ENCODE results near the gene RBM22. TPM values are rescaled to one million over a fixed set of nuclear protein-coding genes. Genes with fewer than 3 reads are reported as not detected.

The RBM22 gene
- total RNA-seq, 1 experiment from 2014 or later, result 66.8 TPM

GRCh38 chr5:150653762-150654556 is 46.9 kb downstream of the RBM22 start:
- Histone ChIP-seq H3K4me3 (ENCODE audit: low read depth, low read length, poor library complexity, severe bottlenecking) (no peak overlapping the region), H3K4me1 (ENCODE audit: insufficient read depth, low read length, poor library complexity, severe bottlenecking) (peaks cover 17% of the 10 kb centered on the region), H3K27ac (ENCODE audit: low read depth, low read length, poor library complexity, severe bottlenecking) (no peak overlapping the region), H3K9me3 (ENCODE audit: low read depth, low read length, poor library complexity, severe bottlenecking) (no peaks in the 10 kb centered on the region), H3K27me3 (replicated peaks; ENCODE audit: insufficient read depth, low read depth, low read length, poor library complexity) (no peaks in the 10 kb centered on the region), H3K36me3 (ENCODE audit: insufficient read depth, low read length, poor library complexity, severe bottlenecking) (no peaks in the 10 kb centered on the region)
- BruUV-seq (replicated peaks), result no TSS peak
- intact Hi-C loops (cut with micrococcal nuclease; ENCODE audit: unreplicated experiment), result loop anchor here (10.0 kb wide), 1 partner anchor 199 kb away; no protein-coding TSS in a partner anchor
- no peak for DNase-seq (ENCODE audit: low spot score)
- ChIA-PET POLR2A (ENCODE audit: low non-redundant PET) (no interaction called here), CTCF (no interaction called here)
- TF ChIP-seq CTCF (conservative IDR thresholded peaks at IDR 0.05; ENCODE audit: low read depth, low read length) (no peak), EZH2 (IDR thresholded peaks at IDR 0.05; ENCODE audit: borderline replicate concordance, low read depth, low read length, poor library complexity, severe bottlenecking) (no peak)

GRCh38 chr5:150653145-150653761 is 47.6 kb downstream of the RBM22 start:
- intact Hi-C loops (cut with micrococcal nuclease; ENCODE audit: unreplicated experiment), result loop anchor here (10.0 kb wide), 1 partner anchor 198 kb away; no protein-coding TSS in a partner anchor
- Histone ChIP-seq H3K4me1 (ENCODE audit: insufficient read depth, low read length, poor library complexity, severe bottlenecking) (peaks cover 17% of the 10 kb centered on the region), H3K9me3 (ENCODE audit: low read depth, low read length, poor library complexity, severe bottlenecking) (no peaks in the 10 kb centered on the region), H3K27ac (ENCODE audit: low read depth, low read length, poor library complexity, severe bottlenecking) (no peak overlapping the region), H3K27me3 (replicated peaks; ENCODE audit: insufficient read depth, low read depth, low read length, poor library complexity) (no peaks in the 10 kb centered on the region), H3K36me3 (ENCODE audit: insufficient read depth, low read length, poor library complexity, severe bottlenecking) (no peaks in the 10 kb centered on the region), H3K4me3 (ENCODE audit: low read depth, low read length, poor library complexity, severe bottlenecking) (no peak overlapping the region)
- ChIA-PET CTCF (no interaction called here), POLR2A (ENCODE audit: low non-redundant PET) (no interaction called here)
- TF ChIP-seq EZH2 (IDR thresholded peaks at IDR 0.05; ENCODE audit: borderline replicate concordance, low read depth, low read length, poor library complexity, severe bottlenecking) (no peak), CTCF (conservative IDR thresholded peaks at IDR 0.05; ENCODE audit: low read depth, low read length) (no peak)
- DNase-seq (ENCODE audit: low spot score), result no peak
- no TSS peak for BruUV-seq (replicated peaks)

- no peak for TF ChIP-seq EZH2 (IDR thresholded peaks at IDR 0.05; ENCODE audit: borderline replicate concordance, low read depth, low read length, poor library complexity, severe bottlenecking)
- no peak for TF ChIP-seq CTCF (conservative IDR thresholded peaks at IDR 0.05; ENCODE audit: low read depth, low read length)
- H3K27me3 ChIP-seq (replicated peaks; ENCODE audit: insufficient read depth, low read depth, low read length, poor library complexity), result no peaks in the 10 kb centered on the region
- ChIA-PET POLR2A (ENCODE audit: low non-redundant PET) (interaction anchor here (0.5 kb wide), 1 partner anchor 196 kb away, joined by 5 read pairs; no protein-coding TSS in a partner anchor), CTCF (interaction anchor here (0.7 kb wide), 1 partner anchor 692 kb away, joined by 3 read pairs; no protein-coding TSS in a partner anchor)
- intact Hi-C loops (cut with micrococcal nuclease; ENCODE audit: unreplicated experiment), result loop anchor here (10.0 kb wide), 1 partner anchor 197 kb away; no protein-coding TSS in a partner anchor
- peaks cover 17% of the 10 kb centered on the region for H3K4me1 ChIP-seq (ENCODE audit: insufficient read depth, low read length, poor library complexity, severe bottlenecking)
- no peak overlapping the region for H3K27ac ChIP-seq (ENCODE audit: low read depth, low read length, poor library complexity, severe bottlenecking)
- no peaks in the 10 kb centered on the region for H3K9me3 ChIP-seq (ENCODE audit: low read depth, low read length, poor library complexity, severe bottlenecking)
- no peak for DNase-seq (ENCODE audit: low spot score)
- H3K4me3 ChIP-seq (ENCODE audit: low read depth, low read length, poor library complexity, severe bottlenecking), result no peak overlapping the region
- no TSS peak for BruUV-seq (replicated peaks)
- no peaks in the 10 kb centered on the region for H3K36me3 ChIP-seq (ENCODE audit: insufficient read depth, low read length, poor library complexity, severe bottlenecking)
Observed at GRCh38 chr5:150651924-150652671, 48.8 kb downstream of the RBM22 start.
